Measurements from ENCODE around the gene KRTAP2-3.
"Not testable (repeated sequence)": the region's sequence is repeated elsewhere in the genome, so short reads cannot be mapped to it uniquely, and the experiment has no call there.

KRTAP2-3 gene

DNA sequence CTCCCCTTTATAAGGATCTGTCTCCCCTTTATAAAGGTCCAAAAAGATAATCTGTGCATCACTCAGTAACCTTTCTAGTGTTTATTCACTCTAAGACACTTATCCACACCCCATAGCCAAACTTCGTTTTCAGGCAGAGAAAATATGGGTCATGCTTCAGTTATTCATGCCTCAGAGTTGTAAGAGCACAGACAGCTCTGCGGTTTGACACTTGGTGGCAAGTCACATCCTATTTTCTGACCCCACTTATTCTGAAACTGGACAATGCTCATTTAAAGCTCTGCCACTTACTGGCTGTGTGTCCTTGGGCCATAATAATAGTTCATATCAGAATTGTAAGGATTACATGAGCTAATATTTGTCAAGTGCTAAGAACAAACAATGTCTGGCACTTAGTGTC lies 10.8 kb downstream of the KRTAP2-3 start:
- Histone ChIP-seq H2BK12ac (ENCODE audit: low read length) (no peak overlapping the region), H3K27ac (replicated peaks; ENCODE audit: low read length) (no peak overlapping the region), H3K36me3 (replicated peaks in 1 of 2; ENCODE audit: control insufficient read depth in 2 of 2, insufficient read depth in 2 of 2, low read length in 2 of 2) (no peaks in the 10 kb centered on the region), H3K4me3 (ENCODE audit: low read length in 2 of 2) (no peak overlapping the region), H3K4ac (ENCODE audit: low read length) (no peak overlapping the region), H3K23ac (ENCODE audit: low read depth, low read length, poor library complexity) (no peak overlapping the region), H3K27me3 (ENCODE audit: control insufficient read depth in 3 of 3, insufficient read depth in 3 of 3, low read depth in 1 of 3, low read length in 3 of 3) (no peaks in the 10 kb centered on the region), H2BK120ac (ENCODE audit: low read depth, low read length) (no peak overlapping the region), H3K4me2 (ENCODE audit: insufficient read depth, low read length, poor library complexity, severe bottlenecking) (no peak overlapping the region), H2AK5ac (ENCODE audit: low read depth, low read length) (no peak overlapping the region), H2BK5ac (ENCODE audit: low read length) (no peak overlapping the region), H3K18ac (ENCODE audit: low read length) (no peak overlapping the region), H2AFZ (ENCODE audit: low read length) (no peak overlapping the region), H4K91ac (ENCODE audit: low read depth, low read length, poor library complexity) (no peak overlapping the region), H2BK15ac (ENCODE audit: low read length) (no peak overlapping the region), H3K14ac (ENCODE audit: low read length) (no peak overlapping the region), H3K9ac (ENCODE audit: low read depth, low read length, poor library complexity) (no peak overlapping the region), H3K9me3 (replicated peaks in 1 of 2; ENCODE audit: control insufficient read depth in 2 of 2, insufficient read depth in 1 of 2, low read depth in 1 of 2, low read length in 2 of 2) (no peaks in the 10 kb centered on the region), H4K8ac (ENCODE audit: low read depth, low read length) (no peak overlapping the region), H3K4me1 (ENCODE audit: control insufficient read depth in 2 of 2, insufficient read depth in 1 of 2, low read depth in 1 of 2, low read length in 2 of 2) (no peaks in the 10 kb centered on the region), H3K79me1 (ENCODE audit: low read depth, low read length) (no peaks in the 10 kb centered on the region)
- DNase-seq (ENCODE audit: low spot score): no peak
- no CpG with 5 or more reads among the region's 2 CpGs for WGBS, 2 donors (ENCODE audit: extremely low coverage in 2 of 2, insufficient read length in 2 of 2, insufficient replicate concordance in 1 of 2)

- Histone ChIP-seq H2BK120ac (ENCODE audit: low read depth, low read length) (no peak overlapping the region), H3K23ac (ENCODE audit: low read depth, low read length, poor library complexity) (no peak overlapping the region), H2BK15ac (ENCODE audit: low read length) (no peak overlapping the region), H3K36me3 (replicated peaks in 1 of 2; ENCODE audit: control insufficient read depth in 2 of 2, insufficient read depth in 2 of 2, low read length in 2 of 2) (no peaks in the 10 kb centered on the region), H3K4me1 (ENCODE audit: control insufficient read depth in 2 of 2, insufficient read depth in 1 of 2, low read depth in 1 of 2, low read length in 2 of 2) (no peaks in the 10 kb centered on the region), H2AK5ac (ENCODE audit: low read depth, low read length) (no peak overlapping the region), H2BK12ac (ENCODE audit: low read length) (no peak overlapping the region), H3K4me3 (ENCODE audit: low read length in 2 of 2) (no peak overlapping the region), H4K91ac (ENCODE audit: low read depth, low read length, poor library complexity) (no peak overlapping the region), H2AFZ (ENCODE audit: low read length) (no peak overlapping the region), H3K9ac (ENCODE audit: low read depth, low read length, poor library complexity) (no peak overlapping the region), H3K4me2 (ENCODE audit: insufficient read depth, low read length, poor library complexity, severe bottlenecking) (no peak overlapping the region), H3K79me1 (ENCODE audit: low read depth, low read length) (no peaks in the 10 kb centered on the region), H3K9me3 (replicated peaks in 1 of 2; ENCODE audit: control insufficient read depth in 2 of 2, insufficient read depth in 1 of 2, low read depth in 1 of 2, low read length in 2 of 2) (no peaks in the 10 kb centered on the region), H3K14ac (ENCODE audit: low read length) (no peak overlapping the region), H3K27ac (replicated peaks; ENCODE audit: low read length) (no peak overlapping the region), H3K27me3 (ENCODE audit: control insufficient read depth in 3 of 3, insufficient read depth in 3 of 3, low read depth in 1 of 3, low read length in 3 of 3) (no peaks in the 10 kb centered on the region), H3K4ac (ENCODE audit: low read length) (no peak overlapping the region), H4K8ac (ENCODE audit: low read depth, low read length) (no peak overlapping the region), H2BK5ac (ENCODE audit: low read length) (no peak overlapping the region), H3K18ac (ENCODE audit: low read length) (no peak overlapping the region)
- DNase-seq (ENCODE audit: low spot score): no peak
- WGBS, 2 donors (ENCODE audit: extremely low coverage in 2 of 2, insufficient read length in 2 of 2, insufficient replicate concordance in 1 of 2): no CpG with 5 or more reads among the region's 7 CpGs
These were observed 11.5 kb downstream of the KRTAP2-3 start for GRCh38 chr17:41048441-41048840.

DNA sequence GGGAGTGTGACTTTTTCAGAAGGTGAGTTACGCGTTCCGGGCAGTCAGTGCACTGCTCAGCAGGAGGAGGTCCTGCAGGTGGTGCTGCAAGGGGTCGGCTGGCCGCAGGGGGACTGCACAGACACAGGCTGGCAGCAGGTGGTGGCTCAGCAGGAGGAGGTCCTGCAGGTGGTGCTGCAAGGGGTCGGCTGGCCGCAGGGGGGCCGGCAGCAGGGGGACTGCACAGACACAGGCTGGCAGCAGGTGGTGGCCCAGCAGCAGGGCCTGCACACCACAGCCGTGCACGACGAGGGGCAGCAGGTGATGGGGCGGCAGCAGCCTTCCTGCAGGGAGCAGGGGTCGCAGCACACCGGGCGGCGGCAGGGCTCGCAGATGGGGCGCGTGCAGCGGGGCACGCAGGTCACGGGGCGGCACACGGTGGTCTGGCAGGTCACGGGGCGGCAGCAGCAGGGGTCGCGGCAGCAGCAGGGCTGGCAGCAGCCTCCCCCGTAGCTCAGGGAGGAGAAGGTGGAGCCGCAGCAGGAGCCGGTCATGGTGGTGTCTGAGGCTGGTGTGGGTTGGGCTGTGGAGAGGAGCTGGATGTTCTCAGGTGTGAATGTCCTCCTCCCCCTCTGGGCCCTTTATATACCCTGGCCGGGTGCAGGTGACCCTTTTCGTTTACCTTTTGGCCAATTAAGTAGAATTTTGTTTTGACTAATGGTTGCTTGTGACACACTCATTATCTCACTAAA lies 13.0 kb downstream of the KRTAP2-3 start, which contains the start of gene KRTAP2-1:
Gene KRTAP2-1, minus strand, starts transcription at position 582 of the 731 bp plus-strand sequence. Its CDS starts 49 bp downstream, at position 533.
- not testable (repeated sequence) for H2AK5ac ChIP-seq (ENCODE audit: low read depth, low read length); H3K27me3 ChIP-seq (ENCODE audit: control insufficient read depth in 3 of 3, insufficient read depth in 3 of 3, low read depth in 1 of 3, low read length in 3 of 3); H3K18ac ChIP-seq (ENCODE audit: low read length); DNase-seq (ENCODE audit: low spot score); H2AFZ ChIP-seq (ENCODE audit: low read length); H3K4me3 ChIP-seq (ENCODE audit: low read length in 2 of 2); H3K4me1 ChIP-seq (ENCODE audit: control insufficient read depth in 2 of 2, insufficient read depth in 1 of 2, low read depth in 1 of 2, low read length in 2 of 2); H2BK5ac ChIP-seq (ENCODE audit: low read length); H3K36me3 ChIP-seq (replicated peaks in 1 of 2; ENCODE audit: control insufficient read depth in 2 of 2, insufficient read depth in 2 of 2, low read length in 2 of 2); H2BK12ac ChIP-seq (ENCODE audit: low read length); H2BK15ac ChIP-seq (ENCODE audit: low read length); H3K4ac ChIP-seq (ENCODE audit: low read length); H3K79me1 ChIP-seq (ENCODE audit: low read depth, low read length); H3K14ac ChIP-seq (ENCODE audit: low read length); H2BK120ac ChIP-seq (ENCODE audit: low read depth, low read length); H3K27ac ChIP-seq (replicated peaks; ENCODE audit: low read length); H3K9me3 ChIP-seq (replicated peaks in 1 of 2; ENCODE audit: control insufficient read depth in 2 of 2, insufficient read depth in 1 of 2, low read depth in 1 of 2, low read length in 2 of 2); H3K4me2 ChIP-seq (ENCODE audit: insufficient read depth, low read length, poor library complexity, severe bottlenecking); H4K8ac ChIP-seq (ENCODE audit: low read depth, low read length); H4K91ac ChIP-seq (ENCODE audit: low read depth, low read length, poor library complexity); H3K23ac ChIP-seq (ENCODE audit: low read depth, low read length, poor library complexity); H3K9ac ChIP-seq (ENCODE audit: low read depth, low read length, poor library complexity)
- WGBS, 2 donors (ENCODE audit: extremely low coverage in 2 of 2, insufficient read length in 2 of 2, insufficient replicate concordance in 1 of 2): no CpG with 5 or more reads among the region's 33 CpGs

DNA sequence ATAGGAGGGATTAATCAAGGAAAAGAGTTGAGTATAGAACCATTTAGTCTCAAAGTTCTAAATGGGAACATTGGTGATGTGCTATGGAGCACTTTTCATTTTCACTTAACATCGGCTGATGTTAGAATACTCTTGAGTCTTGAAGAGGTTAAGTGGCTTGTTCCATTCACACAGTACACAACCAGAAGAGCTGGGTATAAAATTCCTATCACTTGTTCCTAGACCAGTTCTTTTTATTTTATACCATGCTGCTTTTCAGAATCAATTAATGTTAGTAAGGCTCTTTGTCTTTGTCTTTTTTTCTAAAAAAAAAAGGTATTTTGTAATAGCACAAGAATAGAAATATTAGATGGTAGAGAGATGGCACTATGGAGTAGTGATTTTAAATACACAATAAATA lies 17.0 kb downstream of the KRTAP2-3 start:
- Histone ChIP-seq H3K4me3 (ENCODE audit: low read length in 2 of 2) (no peak overlapping the region), H2BK15ac (ENCODE audit: low read length) (no peak overlapping the region), H3K4ac (ENCODE audit: low read length) (no peak overlapping the region), H3K9ac (ENCODE audit: low read depth, low read length, poor library complexity) (no peak overlapping the region), H3K4me1 (ENCODE audit: control insufficient read depth in 2 of 2, insufficient read depth in 1 of 2, low read depth in 1 of 2, low read length in 2 of 2) (no peaks in the 10 kb centered on the region), H2AFZ (ENCODE audit: low read length) (no peak overlapping the region), H3K79me1 (ENCODE audit: low read depth, low read length) (no peaks in the 10 kb centered on the region), H3K27me3 (ENCODE audit: control insufficient read depth in 3 of 3, insufficient read depth in 3 of 3, low read depth in 1 of 3, low read length in 3 of 3) (no peaks in the 10 kb centered on the region), H2AK5ac (ENCODE audit: low read depth, low read length) (no peak overlapping the region), H3K18ac (ENCODE audit: low read length) (no peak overlapping the region), H4K8ac (ENCODE audit: low read depth, low read length) (no peak overlapping the region), H2BK12ac (ENCODE audit: low read length) (no peak overlapping the region), H3K36me3 (replicated peaks in 1 of 2; ENCODE audit: control insufficient read depth in 2 of 2, insufficient read depth in 2 of 2, low read length in 2 of 2) (no peaks in the 10 kb centered on the region), H3K14ac (ENCODE audit: low read length) (no peak overlapping the region), H3K9me3 (replicated peaks in 1 of 2; ENCODE audit: control insufficient read depth in 2 of 2, insufficient read depth in 1 of 2, low read depth in 1 of 2, low read length in 2 of 2) (no peaks in the 10 kb centered on the region), H4K91ac (ENCODE audit: low read depth, low read length, poor library complexity) (no peak overlapping the region), H3K27ac (replicated peaks; ENCODE audit: low read length) (no peak overlapping the region), H3K23ac (ENCODE audit: low read depth, low read length, poor library complexity) (no peak overlapping the region), H3K4me2 (ENCODE audit: insufficient read depth, low read length, poor library complexity, severe bottlenecking) (no peak overlapping the region), H2BK120ac (ENCODE audit: low read depth, low read length) (no peak overlapping the region), H2BK5ac (ENCODE audit: low read length) (no peak overlapping the region)
- WGBS, 2 donors (ENCODE audit: extremely low coverage in 2 of 2, insufficient read length in 2 of 2, insufficient replicate concordance in 1 of 2): no CpG with 5 or more reads among the region's 1 CpG
- no peak for DNase-seq (ENCODE audit: low spot score)

Measured in neuronal stem cell (in vitro differentiated cells).